Psoas muscle (tissue), 8 donors: ENCODE data around the gene ZBTB7C. TPM values are rescaled to one million over a fixed set of nuclear protein-coding genes. Genes with fewer than 3 reads are reported as not detected.

Source experiments
- ATAC-seq, 4 donors: fragments of 200-7000 bp; cut with Tn5 transposase; one replicate each; pipeline ENCODE4 v1.9.1; 2020; ENCODE audit warnings: moderate library complexity in 3 of 4, mild to moderate bottlenecking in 2 of 4
- DNase-seq, 2 donors: peaks; one replicate each; pipeline ENCODE4 v3.0.0-alpha.2; 2020
- H3K27ac ChIP-seq: fragments of 200-600 bp; one replicate; pipeline ENCODE4 v1.8.0; 2022
- H3K27me3 ChIP-seq, 3 donors: fragments of 200-600 bp in 1 of 3; one replicate each; pipeline versions ENCODE4 v1.6.1 to v1.8.0; 2013 to 2022; ENCODE audit warnings: low read length in 2 of 3, mild to moderate bottlenecking in 2 of 3, moderate library complexity in 1 of 3; ENCODE audit not compliant: insufficient read depth in 3 of 3
- H3K36me3 ChIP-seq, 2 donors: fragments of 200-600 bp in 1 of 2; one replicate each; pipeline versions ENCODE4 v1.6.1 to v1.8.0; 2013 to 2022; ENCODE audit warnings: low read depth in 1 of 2, mild to moderate bottlenecking in 1 of 2, moderate library complexity in 1 of 2; ENCODE audit not compliant: insufficient read depth in 1 of 2
- H3K4me1 ChIP-seq: fragments of 200-600 bp; one replicate; pipeline ENCODE4 v1.8.0; 2022
- H3K4me3 ChIP-seq: fragments of 200-600 bp; one replicate; pipeline ENCODE4 v1.8.0; 2022; ENCODE audit warnings: mild to moderate bottlenecking
- H3K9me3 ChIP-seq: fragments of 200-600 bp; one replicate; pipeline ENCODE4 v1.8.0; 2022
- CTCF ChIP-seq: fragments of 200-600 bp; IDR thresholded peaks from one replicate; pipeline ENCODE4 v1.8.0; 2022; ENCODE audit warnings: antibody characterized with exemption
- WGBS, 3 donors: extraction: QIAGEN DNeasy Blood & Tissue Kit; methylation state at CpG; one replicate each; pipeline versions ENCODE4 v1.1.6 to v1.1.7; 2013; 5-methylcytosine and 5-hydroxymethylcytosine counted together
- intact Hi-C, 2 donors: fragments of 100-400 bp; cut with DNase I; formaldehyde crosslinking; loops; one replicate each; pipeline versions ENCODE4 v1.11.0 to v1.14.2; 2022
- polyA plus RNA-seq, 3 donors: library from polyadenylated mRNA; stranded (reverse); fragments of 200-250 nt; gene quantifications; one replicate each; pipeline ENCODE4 v1.2.3, GENCODE V29; 2013
- total RNA-seq, 4 donors: library from RNA; stranded (reverse); fragmentation: NEBNext Ultra II Directional in 2 of 4; extraction: Animal tissue kit (Norgen Biotek cat#: 25700) in 2 of 4; gene quantifications; one replicate each; pipeline versions ENCODE4 v1.2.1 to v1.2.4, GENCODE V29; 2021 to 2023
- donor health status: healthy with polysubstance abuse.
- donor health status: DM: no; HTN: no; CAD: no; lungs with moderate emphysema.
- donor health status: Bipolar disorder and iron deficiency.
- donor health status: healthy.
- donor health status: DM: yes; HTN: yes; CAD: no.
- donor health status: DM: no; HTN: no; CAD: no.
- donor health status: DM: no; HTN: no; CAD: no.
- donor health status: DM: yes; HTN: yes; CAD: no.

Gene ZBTB7C
- total and polyA plus RNA-seq, 7 donors, result 0.34 to 2.9 (median 0.78) TPM

GRCh38 chr18:48191494-48191893, 217.7 kb downstream of the ZBTB7C start:
- Histone ChIP-seq H3K27me3 (no peaks in the 10 kb centered on the region), H3K36me3 (no peaks in the 10 kb centered on the region), H3K9me3 (no peaks in the 10 kb centered on the region), H3K4me1 (peaks cover 11% of the 10 kb centered on the region), H3K4me3 (no peak overlapping the region), H3K27ac (no peak overlapping the region)
- no peak for ATAC-seq
- 66 to 79% (median 71%) methylated on average over 3 of the region's 3 CpGs for WGBS, 3 donors
- intact Hi-C loops, result no loop called here
- no peak for DNase-seq
- TF ChIP-seq CTCF, result no peak

DNA sequence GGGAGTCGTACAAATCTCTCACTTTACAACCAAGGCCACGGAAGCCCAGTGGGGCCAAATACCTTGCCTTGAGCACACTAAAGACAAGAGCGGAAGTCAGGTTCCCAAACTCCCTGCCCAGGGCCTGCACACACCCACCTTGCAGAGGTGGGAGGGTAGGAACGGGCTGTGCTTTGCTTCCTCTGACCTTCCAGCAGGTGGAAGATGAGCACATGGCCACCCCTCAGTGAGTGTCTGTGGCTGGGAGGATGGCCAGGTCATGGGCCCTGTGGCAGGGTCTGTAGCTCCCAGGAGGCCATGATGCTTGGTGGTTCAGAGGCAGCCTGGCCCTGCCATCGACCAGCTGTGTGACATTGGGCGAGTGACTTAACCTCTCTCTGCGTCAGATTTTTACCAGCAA, 218.2 kb downstream of the ZBTB7C start:
- no peak overlapping the region for H3K4me3 ChIP-seq
- DNase-seq (no peak), ATAC-seq (no peak)
- WGBS, 3 donors, result 83 to 95% (median 90%) methylated on average over 7 of the region's 7 CpGs
- no peaks in the 10 kb centered on the region for H3K27me3 ChIP-seq
- intact Hi-C loops, result no loop called here
- peaks cover 11% of the 10 kb centered on the region for H3K4me1 ChIP-seq
- H3K36me3 ChIP-seq, result no peaks in the 10 kb centered on the region
- H3K27ac ChIP-seq, result no peak overlapping the region
- TF ChIP-seq CTCF, result no peak
- no peaks in the 10 kb centered on the region for H3K9me3 ChIP-seq

- no peak for ATAC-seq
- no peak overlapping the region for H3K4me3 ChIP-seq
- H3K36me3 ChIP-seq, result no peaks in the 10 kb centered on the region
- WGBS, 3 donors, result 89 to 100% (median 97%) methylated on average over 2 of the region's 2 CpGs
- intact Hi-C loops, result no loop called here
- H3K27me3 ChIP-seq, result no peaks in the 10 kb centered on the region
- DNase-seq, result no peak
- no peak overlapping the region for H3K27ac ChIP-seq
- no peaks in the 10 kb centered on the region for H3K9me3 ChIP-seq
- TF ChIP-seq CTCF, result no peak
- H3K4me1 ChIP-seq, result peaks cover 1% of the 10 kb centered on the region
These were observed 220.6 kb downstream of the ZBTB7C start for GRCh38 chr18:48188609-48189008.

GRCh38 chr18:48186861-48187260, 222.3 kb downstream of the ZBTB7C start:
- no peak overlapping the region for H3K4me3 ChIP-seq
- no peak overlapping the region for H3K27ac ChIP-seq
- DNase-seq, result no peak
- intact Hi-C loops, result no loop called here
- ATAC-seq, result no peak
- no peaks in the 10 kb centered on the region for H3K4me1 ChIP-seq
- WGBS, 3 donors, result 82 to 89% (median 87%) methylated on average over 6 of the region's 6 CpGs
- H3K9me3 ChIP-seq, result no peaks in the 10 kb centered on the region
- H3K36me3 ChIP-seq, result no peaks in the 10 kb centered on the region
- TF ChIP-seq CTCF, result no peak
- no peaks in the 10 kb centered on the region for H3K27me3 ChIP-seq

DNA sequence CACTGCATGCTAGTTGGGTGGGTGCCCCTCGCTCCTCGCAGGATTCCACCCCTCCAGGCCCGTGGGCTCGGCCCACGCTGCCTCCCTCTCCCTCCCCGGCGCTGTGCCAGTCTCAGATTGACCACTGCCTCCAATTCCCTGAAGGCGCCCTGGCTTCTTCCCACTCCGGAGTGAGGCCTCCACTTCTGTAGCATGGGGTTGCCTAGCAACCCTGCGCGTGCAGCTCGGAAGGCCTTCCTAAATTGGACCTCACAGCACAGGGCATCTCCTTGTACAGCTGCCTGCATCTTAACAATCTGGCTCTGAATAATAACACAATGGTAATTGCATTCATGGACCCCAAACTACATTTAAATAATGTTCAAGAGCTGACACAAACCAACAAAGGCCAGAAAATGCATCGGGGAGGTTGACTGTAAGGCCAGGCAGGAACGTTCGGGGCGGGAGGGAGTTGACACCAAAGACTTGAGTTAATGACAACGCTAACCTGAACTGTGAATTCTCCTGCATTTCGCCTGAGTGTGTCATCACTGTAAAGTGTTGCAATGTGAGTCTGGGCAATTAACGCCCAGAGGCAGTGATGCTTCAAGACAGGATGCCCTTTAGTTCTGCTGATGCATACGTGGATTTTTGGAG, 222.9 kb downstream of the ZBTB7C start:
- WGBS, 3 donors, result 55 to 65% (median 61%) methylated on average over 20 of the region's 20 CpGs
- Histone ChIP-seq H3K36me3 (no peaks in the 10 kb centered on the region), H3K4me1 (no peaks in the 10 kb centered on the region), H3K9me3 (no peaks in the 10 kb centered on the region), H3K27me3 (no peaks in the 10 kb centered on the region), H3K27ac (no peak overlapping the region), H3K4me3 (no peak overlapping the region)
- DNase-seq (no peak), ATAC-seq (no peak)
- intact Hi-C loops, result no loop called here
- no peak for TF ChIP-seq CTCF
